HEK293 (cell line): ENCODE data around the gene MAP3K7CL.

Source experiments
- TCF7L2 ChIP-seq: IDR thresholded peaks from 2 replicates; pipeline ENCODE4 v1.6.1; 2011; ENCODE audit warnings: low read depth, mild to moderate bottlenecking, inconsistent platforms, low read length, moderate library complexity, borderline replicate concordance
- YY1 ChIP-seq: fragments of 450-650 bp; formaldehyde crosslinking; IDR thresholded peaks from 2 replicates; pipeline ENCODE4 v1.5.1; 2018; ENCODE audit warnings: missing biosample characterization, missing genetic modification characterization
- ZBTB1 ChIP-seq: fragments of 450-650 bp; formaldehyde crosslinking; IDR thresholded peaks from 2 replicates; pipeline ENCODE4 v1.5.1; 2016; ENCODE audit warnings: missing biosample characterization, missing genetic modification characterization
- ZBTB17 ChIP-seq: fragments of 450-650 bp; formaldehyde crosslinking; IDR thresholded peaks from 2 replicates; pipeline ENCODE4 v1.5.1; 2016; ENCODE audit warnings: missing biosample characterization, missing genetic modification characterization
- ZBTB48 ChIP-seq: fragments of 450-650 bp; formaldehyde crosslinking; IDR thresholded peaks from 2 replicates; pipeline ENCODE4 v1.5.1; 2016; ENCODE audit warnings: missing biosample characterization, missing genetic modification characterization
- ZEB2 ChIP-seq: fragments of 450-650 bp; formaldehyde crosslinking; IDR thresholded peaks from 2 replicates; pipeline ENCODE4 v1.5.1; 2016; ENCODE audit warnings: missing biosample characterization, missing genetic modification characterization
- ZNF266 ChIP-seq: fragments of 450-650 bp; formaldehyde crosslinking; IDR thresholded peaks from 2 replicates; pipeline ENCODE4 v1.5.1; 2016; ENCODE audit warnings: missing biosample characterization, missing genetic modification characterization, low read depth
- ZNF274 ChIP-seq, 2 experiments: fragments of 200-500 bp in 1 of 2; fragments of 450-650 bp in 1 of 2; sonication (Bioruptor generic) in 1 of 2; formaldehyde crosslinking in 1 of 2; IDR thresholded peaks; 2 replicates each; pipeline versions ENCODE4 v1.5.1 to v1.6.1; 2014 to 2016; ENCODE audit warnings: borderline replicate concordance in 1 of 2, inconsistent platforms in 1 of 2, low read length in 1 of 2, missing biosample characterization in 1 of 2, missing genetic modification characterization in 1 of 2
- ZNF311 ChIP-seq: fragments of 450-650 bp; formaldehyde crosslinking; IDR thresholded peaks from 2 replicates; pipeline ENCODE4 v1.5.1; 2017; ENCODE audit warnings: missing biosample characterization, missing genetic modification characterization, borderline replicate concordance
- ZNF423 ChIP-seq: fragments of 450-650 bp; formaldehyde crosslinking; IDR thresholded peaks from 2 replicates; pipeline ENCODE4 v1.5.1; 2016; ENCODE audit warnings: missing biosample characterization, missing genetic modification characterization
- ZNF521 ChIP-seq: fragments of 450-650 bp; formaldehyde crosslinking; IDR thresholded peaks from 2 replicates; pipeline ENCODE4 v1.5.1; 2017; ENCODE audit warnings: missing biosample characterization, mild to moderate bottlenecking, missing genetic modification characterization
- ZNF610 ChIP-seq: fragments of 450-650 bp; formaldehyde crosslinking; IDR thresholded peaks from 2 replicates; pipeline ENCODE4 v1.5.1; 2016; ENCODE audit warnings: missing biosample characterization, missing genetic modification characterization, borderline replicate concordance
- TF ChIP-seq, protein P1 (sequence below): fragments of 450-650 bp; formaldehyde crosslinking; IDR thresholded peaks from 2 replicates; pipeline ENCODE4 v1.5.1; 2016; ENCODE audit warnings: missing biosample characterization, missing genetic modification characterization

DNA sequence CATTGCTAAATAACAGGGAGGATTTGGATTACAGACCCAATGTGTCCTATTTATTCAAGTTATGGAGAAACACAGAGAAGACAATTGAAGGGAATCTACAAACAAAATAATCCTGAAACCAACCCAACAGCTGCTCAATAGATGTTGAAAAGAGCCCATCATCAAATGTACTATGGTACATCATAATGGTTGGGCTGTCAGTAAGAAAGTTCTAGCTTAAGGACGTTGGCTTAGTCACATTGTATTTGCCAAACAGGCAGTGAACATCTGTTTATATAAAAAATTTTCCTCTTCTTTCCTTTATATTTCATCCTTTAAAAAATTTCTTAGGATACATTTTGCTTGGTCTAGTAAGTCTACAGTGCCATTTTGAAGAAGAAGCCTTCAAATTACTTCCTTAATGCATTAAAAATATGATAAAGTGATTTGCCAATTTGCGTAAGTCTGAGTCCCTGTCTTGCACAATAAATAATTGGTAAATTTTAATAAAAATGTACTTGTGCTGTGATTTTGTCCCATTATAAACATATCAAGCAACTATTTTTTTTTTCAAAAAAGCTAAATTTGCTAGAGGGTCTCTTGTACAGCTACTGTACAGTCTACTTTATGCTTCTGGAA is 14.4 kb downstream of the MAP3K7CL start:
- TF ChIP-seq TCF7L2 (no peak), ZBTB48 (no peak), ZBTB17 (no peak), ZNF274 (IDR thresholded peaks at IDR 0.05; ENCODE audit: low read length) (no peak), ZNF274 (tag by site-specific recombination; IDR thresholded peaks at IDR 0.05; ENCODE audit: borderline replicate concordance) (no peak), ZEB2 (tag by site-specific recombination) (no peak), ZNF423 (tag by site-specific recombination) (no peak), ZNF311 (tag by site-specific recombination) (no peak), ZNF610 (tag by site-specific recombination) (no peak), ZNF266 (no peak), ZBTB1 (tag by site-specific recombination) (no peak), ZNF521 (tag by site-specific recombination) (no peak), YY1 (no peak)
- TF ChIP-seq, protein P1, sequence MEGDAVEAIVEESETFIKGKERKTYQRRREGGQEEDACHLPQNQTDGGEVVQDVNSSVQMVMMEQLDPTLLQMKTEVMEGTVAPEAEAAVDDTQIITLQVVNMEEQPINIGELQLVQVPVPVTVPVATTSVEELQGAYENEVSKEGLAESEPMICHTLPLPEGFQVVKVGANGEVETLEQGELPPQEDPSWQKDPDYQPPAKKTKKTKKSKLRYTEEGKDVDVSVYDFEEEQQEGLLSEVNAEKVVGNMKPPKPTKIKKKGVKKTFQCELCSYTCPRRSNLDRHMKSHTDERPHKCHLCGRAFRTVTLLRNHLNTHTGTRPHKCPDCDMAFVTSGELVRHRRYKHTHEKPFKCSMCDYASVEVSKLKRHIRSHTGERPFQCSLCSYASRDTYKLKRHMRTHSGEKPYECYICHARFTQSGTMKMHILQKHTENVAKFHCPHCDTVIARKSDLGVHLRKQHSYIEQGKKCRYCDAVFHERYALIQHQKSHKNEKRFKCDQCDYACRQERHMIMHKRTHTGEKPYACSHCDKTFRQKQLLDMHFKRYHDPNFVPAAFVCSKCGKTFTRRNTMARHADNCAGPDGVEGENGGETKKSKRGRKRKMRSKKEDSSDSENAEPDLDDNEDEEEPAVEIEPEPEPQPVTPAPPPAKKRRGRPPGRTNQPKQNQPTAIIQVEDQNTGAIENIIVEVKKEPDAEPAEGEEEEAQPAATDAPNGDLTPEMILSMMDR (tag by site-specific recombination): no peak
